Measurements from ENCODE around the gene VASP.

Gene VASP

DNA sequence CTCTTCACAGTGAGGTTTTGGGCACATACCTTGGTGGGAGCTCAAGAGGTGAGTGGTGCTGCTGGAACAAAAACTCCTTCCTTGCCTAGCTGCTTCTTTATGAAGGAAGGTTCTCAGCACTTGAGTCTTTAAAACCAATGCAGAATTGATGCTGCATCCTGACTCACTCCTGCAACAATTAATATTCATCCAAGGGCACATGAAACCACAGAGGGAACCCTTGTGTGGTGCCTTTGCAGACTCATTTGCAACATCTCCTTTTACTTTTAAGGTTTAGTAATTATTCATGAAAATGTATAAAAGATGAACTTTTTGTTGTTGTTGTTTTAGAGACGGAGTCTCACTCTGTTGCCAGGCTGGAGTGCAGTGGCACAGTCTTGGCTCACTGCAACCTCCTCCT lies 47.2 kb downstream of the VASP start:
- DNase-seq (ENCODE audit: low read depth) = no peak

DNA sequence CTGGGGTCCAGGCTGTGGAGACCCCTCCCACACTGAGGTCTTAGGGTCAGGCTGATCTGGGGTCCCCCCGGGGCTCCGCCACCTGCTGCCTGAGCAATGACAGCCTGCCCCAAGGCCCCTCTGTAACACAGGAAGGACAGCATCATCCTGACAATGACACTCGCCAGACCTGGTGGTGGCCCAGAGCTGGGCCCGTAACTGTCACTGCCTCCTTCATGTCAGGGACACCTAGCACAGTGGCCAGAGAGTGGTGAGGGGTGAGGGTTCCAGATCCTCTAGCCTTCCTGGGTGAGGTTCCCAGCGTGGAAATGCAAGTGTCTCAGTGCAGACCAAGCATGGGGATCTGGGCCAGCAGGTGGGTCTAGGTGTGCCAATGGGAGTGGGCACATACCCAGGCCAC lies 49.6 kb downstream of the VASP start:
- no peak for DNase-seq (ENCODE audit: low read depth)

DNA sequence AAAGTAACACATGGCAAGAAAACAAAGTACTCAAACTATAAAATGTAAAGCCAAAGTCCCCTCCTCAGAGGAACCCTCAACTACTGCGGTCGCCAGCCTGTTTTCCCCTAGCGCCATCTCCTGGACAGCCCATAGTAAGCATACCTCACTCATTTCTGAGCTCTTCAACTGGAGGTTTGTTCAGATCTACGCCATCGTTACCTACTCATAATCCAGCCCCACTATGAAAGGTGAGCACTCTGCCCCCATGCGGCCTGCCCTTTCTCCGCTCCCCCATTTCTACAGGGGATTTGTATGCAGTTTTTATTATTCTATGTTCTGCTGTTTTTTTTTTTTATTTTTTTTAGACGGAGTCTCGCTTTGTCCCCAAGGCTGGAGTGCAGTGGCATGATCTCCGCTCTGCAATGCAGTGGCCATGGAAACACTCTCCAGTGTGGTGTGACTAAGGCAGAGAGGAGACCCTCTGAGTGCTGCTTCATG lies 51.2 kb downstream of the VASP start:
- DNase-seq (ENCODE audit: low read depth) = no peak

DNA sequence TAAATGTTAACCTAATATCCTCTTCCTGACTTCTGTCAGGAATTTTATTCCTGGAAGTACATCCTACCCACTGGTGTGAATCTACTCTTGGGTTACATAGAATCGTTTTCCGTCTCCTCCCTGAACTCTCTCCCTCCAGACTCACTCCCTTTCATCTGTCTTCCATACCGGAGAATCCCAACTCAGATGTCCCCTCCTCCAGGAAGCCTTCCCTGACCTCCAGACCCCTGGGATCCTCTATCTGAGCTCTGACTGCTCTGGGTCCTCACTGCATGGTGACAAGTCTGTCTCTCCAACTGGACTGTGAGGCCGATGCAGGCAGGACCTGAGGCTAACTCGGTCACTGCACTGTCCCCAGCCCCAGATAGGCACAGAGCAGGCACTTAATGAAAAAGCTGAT lies 52.8 kb downstream of the VASP start:
- no peak for DNase-seq (ENCODE audit: low read depth)

DNA sequence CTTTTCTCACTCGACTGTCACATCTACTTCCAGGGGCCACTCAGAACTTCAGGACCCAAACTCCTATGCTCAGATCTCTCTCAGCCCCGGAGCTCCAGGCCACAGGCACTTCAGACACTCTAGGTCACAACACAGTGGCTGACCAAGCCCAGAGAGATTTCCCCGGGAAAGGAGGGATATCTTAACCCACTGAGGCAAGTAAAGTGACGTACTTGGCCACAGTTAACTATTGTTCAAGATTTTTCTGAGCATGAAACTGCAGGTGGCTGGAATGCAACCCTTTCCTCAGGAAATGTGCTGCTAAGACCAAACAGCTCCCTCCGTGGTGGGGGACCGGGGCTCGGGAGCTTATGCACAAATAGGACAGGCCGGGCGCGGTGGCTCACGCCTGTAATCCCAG lies 53.4 kb downstream of the VASP start:
- no peak for DNase-seq (ENCODE audit: low read depth)

DNA sequence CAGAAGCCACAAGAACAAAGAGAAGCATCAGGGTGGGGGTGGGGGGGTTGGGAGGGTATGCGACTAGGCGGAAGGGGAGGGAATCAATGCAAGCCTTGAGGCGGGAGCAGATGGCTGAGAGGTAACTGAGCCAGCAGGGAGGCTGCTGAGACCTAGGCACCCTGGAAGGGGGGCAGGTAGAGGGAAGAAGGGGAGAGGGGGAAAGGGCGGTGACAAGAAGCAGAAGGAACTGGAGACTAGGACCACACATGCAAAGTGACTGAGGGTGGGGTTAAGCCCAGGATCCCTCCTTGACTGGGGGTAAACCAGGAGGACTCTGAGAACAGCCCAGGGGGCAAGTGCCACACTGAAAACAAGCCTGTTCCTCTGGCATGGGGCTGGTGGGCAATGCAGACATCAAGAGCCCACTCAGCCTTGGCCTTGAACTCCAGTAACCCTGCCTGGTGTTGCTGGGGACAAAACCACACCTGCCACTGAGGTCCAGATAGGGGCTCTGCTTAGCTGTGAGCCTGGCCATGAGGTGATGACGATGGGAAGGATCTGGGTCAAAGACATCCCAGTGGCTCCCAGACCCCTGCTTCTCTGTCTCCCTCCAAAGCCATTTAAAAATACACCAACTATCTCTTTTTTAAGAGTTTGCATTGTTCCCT lies 57.0 kb downstream of the VASP start:
- no peak for DNase-seq (ENCODE audit: low read depth)

DNA sequence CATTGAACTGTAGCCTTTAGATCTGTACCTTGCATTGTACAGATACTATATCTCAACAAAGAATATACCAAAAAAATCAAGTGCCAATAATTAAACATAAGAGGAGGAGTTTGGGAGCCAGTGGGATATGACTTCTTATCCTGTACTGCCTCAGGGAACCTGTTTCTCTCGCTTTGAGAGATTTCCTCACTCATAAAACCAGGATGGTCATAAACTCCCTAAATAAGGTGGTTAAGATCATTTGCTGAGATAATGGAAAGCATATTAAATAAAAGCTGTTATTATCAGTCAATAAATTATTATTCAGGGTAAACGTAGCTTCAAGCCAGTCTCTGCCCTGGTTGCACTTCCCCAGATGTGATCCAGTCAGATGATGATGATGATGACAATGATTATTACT lies 60.3 kb downstream of the VASP start:
- DNase-seq (ENCODE audit: low read depth) = no peak

DNA sequence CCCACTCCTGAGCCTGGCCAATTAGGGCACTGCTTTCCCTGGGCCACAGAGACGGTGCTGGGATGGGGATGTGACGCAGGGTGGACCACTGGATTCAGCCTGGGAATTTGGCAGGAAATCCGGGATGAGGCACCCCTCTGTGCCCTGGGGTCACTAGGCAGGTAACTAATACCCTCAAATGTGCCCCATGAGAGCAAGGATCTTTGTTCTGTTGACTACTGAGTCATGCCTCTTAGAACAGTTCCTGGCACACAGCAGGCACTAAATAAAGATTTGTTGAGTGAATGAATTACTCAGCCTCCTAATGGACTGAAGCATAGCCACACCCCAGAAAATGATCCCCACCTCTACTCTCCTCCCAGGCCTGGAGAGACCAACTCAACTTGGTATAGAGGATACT lies 61.5 kb downstream of the VASP start:
- DNase-seq (ENCODE audit: low read depth) = no peak

DNA sequence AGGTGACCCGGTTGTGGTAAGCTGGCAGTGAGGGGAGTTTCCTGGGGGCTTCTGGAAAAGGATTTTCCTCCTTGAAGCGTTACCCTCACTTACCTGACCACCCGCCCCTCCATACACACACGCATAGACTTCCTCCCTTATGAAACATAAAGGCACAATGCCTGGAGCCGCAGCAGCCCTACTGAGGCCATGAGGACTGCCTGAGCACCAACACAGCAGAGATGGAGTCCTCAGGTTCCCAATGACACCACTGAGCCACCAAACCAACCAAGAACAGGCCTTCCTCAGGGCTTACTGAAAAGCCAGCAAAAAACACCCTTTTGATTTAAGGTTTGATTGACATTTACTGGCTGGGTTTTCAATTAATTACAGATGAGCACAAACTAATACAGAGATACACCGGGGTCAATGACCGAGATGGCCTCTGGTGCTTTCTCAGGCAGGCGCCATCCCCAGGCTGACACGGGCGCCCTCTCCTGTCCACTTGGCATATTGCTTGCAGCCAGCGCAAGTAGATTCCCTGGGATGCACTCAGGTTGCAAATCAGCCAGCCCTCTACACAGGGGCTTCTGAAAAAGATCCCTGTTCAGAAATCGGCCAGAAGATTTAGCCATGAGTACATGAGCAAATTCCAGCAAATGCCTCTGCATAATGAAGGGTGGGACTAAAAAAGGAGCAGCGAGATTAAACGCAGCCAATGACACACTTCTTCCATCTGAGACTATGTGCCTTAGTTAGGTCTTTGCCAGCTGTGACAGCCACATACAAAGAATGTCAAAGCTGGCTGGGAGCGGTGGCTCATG lies 62.5 kb downstream of the VASP start:
- no peak for DNase-seq (ENCODE audit: low read depth)

DNA sequence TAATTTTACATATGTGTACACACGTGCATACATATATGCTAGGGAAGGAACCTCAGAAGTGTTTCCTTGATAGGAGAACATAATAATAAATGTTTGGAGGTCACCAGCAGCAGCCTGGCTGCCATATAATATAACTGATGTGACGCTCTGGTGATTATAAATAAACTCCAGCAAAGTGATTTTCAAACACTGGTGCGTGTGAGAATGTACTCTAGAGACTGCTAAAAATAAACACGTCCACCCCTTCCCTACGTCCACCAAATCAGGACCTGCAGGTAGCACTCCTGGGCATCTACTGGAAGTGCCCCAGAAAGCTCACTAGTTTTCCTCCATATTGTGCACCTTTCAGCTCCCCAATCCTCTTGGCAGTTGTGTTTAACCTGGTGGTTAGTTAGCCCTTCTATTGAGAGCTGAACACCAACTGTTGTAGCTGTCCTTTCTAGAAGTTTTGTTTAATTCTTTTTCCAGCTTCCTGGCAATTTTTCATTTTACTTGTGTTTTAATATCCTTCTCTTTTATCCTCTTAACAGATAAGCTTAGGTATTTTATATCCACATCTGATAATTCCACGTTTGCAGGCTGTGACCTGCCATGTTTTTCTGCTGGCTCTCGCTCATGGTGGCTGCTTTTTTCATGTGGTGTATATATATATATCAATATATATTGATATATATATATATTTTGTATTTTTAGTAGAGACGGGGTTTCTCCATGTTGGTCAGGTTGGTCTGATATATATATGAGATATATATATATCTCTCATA lies 64.4 kb downstream of the VASP start:
- no peak for DNase-seq (ENCODE audit: low read depth)

DNA sequence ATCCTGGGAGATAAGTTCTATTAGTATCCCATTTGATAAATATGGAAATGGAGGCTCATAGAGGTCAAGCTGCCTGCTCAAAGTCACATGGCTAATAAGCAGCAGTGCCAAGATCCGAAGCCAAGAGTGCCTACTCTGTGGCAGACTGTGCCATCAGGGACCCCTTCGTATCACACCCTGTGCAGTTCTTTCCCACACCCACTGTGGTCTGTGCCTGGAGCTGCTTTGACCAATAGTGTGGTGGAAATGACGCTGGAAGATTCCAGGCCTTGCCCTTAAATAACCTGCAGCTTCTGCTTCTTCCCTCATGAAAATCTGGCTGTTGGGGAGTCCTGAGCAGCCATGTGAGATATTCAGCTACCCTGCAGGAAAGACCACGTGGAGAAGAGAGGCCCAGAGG lies 67.2 kb downstream of the VASP start:
- DNase-seq (ENCODE audit: low read depth) = no peak

DNA sequence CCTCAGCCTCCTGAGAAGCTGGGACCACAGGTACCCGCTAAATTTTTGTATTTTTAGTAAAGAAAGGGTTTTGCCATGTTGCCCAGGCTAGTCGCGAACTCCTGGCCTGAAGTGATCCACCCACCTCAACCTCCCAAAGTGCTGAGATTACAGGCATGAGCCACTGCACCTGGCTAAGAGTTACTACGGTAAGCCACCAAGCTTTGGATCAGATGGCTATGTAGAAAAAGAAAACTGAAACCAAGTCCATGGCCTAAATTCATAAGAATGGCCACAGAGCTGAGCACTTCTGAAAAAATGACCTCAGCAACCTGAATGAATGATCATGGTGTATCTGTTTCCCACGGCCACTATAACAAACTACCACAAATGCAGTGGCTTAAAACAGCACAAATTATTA lies 67.9 kb downstream of the VASP start:
- DNase-seq (ENCODE audit: low read depth) = no peak

Measured in non-pigmented ciliary epithelial cell (primary cell).